ENCODE results near the gene CEND1. TPM values are rescaled to one million over a fixed set of nuclear protein-coding genes. Genes with fewer than 3 reads are reported as not detected.

The CEND1 gene
- total and polyA plus RNA-seq, 2 of the 4 experiments (the other 2 are of a cell fraction), result 0.90 to 4.0 TPM

DNA sequence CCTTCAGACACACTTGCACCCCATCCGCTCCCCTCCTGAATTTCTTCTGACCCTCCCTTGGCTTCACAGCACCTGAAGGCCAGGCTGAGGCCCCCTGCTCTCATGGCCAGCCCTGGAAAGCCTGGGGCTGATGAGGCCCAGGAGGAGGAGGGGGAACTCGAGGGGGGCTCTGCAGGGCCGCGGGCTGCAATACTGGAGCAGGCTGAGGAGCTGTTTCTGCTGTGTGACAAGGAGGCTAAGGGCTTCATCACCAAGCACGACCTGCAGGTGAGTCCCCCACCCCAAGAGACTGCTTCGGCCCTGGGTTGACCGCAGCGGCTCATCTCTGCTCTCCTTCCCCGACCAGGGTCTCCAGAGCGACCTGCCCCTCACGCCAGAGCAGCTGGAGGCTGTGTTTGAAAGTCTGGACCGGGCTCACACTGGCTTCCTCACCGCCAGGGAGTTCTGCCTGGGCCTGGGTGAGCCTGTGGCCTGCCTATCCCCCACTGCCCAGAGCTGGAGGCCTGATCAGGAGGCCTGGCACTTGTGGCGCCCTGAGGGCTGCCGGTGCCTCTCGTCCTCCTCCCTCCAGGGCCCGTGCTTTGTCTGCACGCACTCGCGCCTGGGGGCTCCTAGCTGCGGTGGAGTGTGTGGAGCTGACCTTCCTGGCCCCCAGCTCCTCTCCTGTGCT lies 38.8 kb upstream of the CEND1 start (continued):
- no peak for TF ChIP-seq NFE2L2 (IDR thresholded peaks at IDR 0.05; ENCODE audit: low read depth, low read length)

DNA sequence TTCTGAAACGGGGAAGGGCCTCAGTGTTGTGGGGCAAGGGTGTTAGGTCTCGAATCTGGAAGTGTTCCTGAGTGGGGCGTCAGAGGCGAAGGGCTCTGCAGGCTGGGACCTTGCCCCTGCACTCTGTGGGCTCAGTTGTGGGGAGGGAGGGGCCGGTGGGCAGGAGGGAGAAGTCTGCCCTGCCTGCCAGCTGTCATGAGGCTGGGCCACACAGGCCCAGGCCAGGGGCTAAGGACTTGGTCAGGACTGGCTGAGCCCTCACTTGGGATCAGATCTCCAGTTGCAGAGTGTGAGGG lies 38.0 kb upstream of the CEND1 start, which contains the start of gene CRACR2B:
Gene CRACR2B (plus strand): TSS at position 23 of the 296 bp plus-strand sequence. CDS start 689 bp downstream, outside the sequence.
- H3K4me3 ChIP-seq (ENCODE audit: insufficient read depth, low read depth, low read length), result no peak within 1 kb of the TSS
- peaks cover 21% of the 10 kb centered on the region; the same call in 1 of the 2 replicates for H3K36me3 ChIP-seq (ENCODE audit: control insufficient read depth, insufficient read depth, low read length)
- WGBS, 2 experiments (ENCODE audit: extremely low coverage in 2 of 2, insufficient read length in 1 of 2), result 54% methylated on average over 5 of the region's 5 CpGs; no CpG with 5 or more reads in 1 of the 2 experiments
- no TSS peak for BruUV-seq (replicated peaks)
- no peak within 1 kb of the TSS for H3K9ac ChIP-seq (ENCODE audit: low read depth, low read length)
- TF ChIP-seq MAFK (IDR thresholded peaks at IDR 0.05; ENCODE audit: low read depth, low read length), result no peak
- TF ChIP-seq, protein P1, sequence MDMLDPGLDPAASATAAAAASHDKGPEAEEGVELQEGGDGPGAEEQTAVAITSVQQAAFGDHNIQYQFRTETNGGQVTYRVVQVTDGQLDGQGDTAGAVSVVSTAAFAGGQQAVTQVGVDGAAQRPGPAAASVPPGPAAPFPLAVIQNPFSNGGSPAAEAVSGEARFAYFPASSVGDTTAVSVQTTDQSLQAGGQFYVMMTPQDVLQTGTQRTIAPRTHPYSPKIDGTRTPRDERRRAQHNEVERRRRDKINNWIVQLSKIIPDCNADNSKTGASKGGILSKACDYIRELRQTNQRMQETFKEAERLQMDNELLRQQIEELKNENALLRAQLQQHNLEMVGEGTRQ (IDR thresholded peaks at IDR 0.05; ENCODE audit: low read depth, low read length), result no peak
- TF ChIP-seq MXI1 (IDR thresholded peaks at IDR 0.05; ENCODE audit: borderline replicate concordance, low read depth, low read length), result no peak
- TF ChIP-seq RCOR1 (IDR thresholded peaks at IDR 0.05; ENCODE audit: insufficient replicate concordance, low read length), result no peak
- TF ChIP-seq CEBPB (IDR thresholded peaks at IDR 0.05; ENCODE audit: low read depth, low read length), result no peak
- no peak for TF ChIP-seq RAD21 (IDR thresholded peaks at IDR 0.05; ENCODE audit: low read length)
- no peak within 1 kb of the TSS for H4K91ac ChIP-seq (ENCODE audit: insufficient read depth, low read depth, low read length)
- intact Hi-C loops (cut with micrococcal nuclease), result no loop called here
- POLR2A ChIA-PET (ENCODE audit: unreplicated experiment), result interaction anchor here (1.1 kb wide), 1 partner anchor 9 kb away, joined by 4 read pairs; the partner anchor contains the start of gene PNPLA2
- H2BK15ac ChIP-seq (ENCODE audit: low read depth, low read length), result no peak within 1 kb of the TSS
- DNase-seq, result no peak
- no peak within 1 kb of the TSS for H2BK5ac ChIP-seq (ENCODE audit: low read depth, low read length, poor library complexity, severe bottlenecking)
- ATAC-seq (ENCODE audit: low read depth), result no peak
- H3K27ac ChIP-seq (ENCODE audit: insufficient read depth, low read length), result no peak within 1 kb of the TSS
- H3K18ac ChIP-seq (ENCODE audit: low read depth, low read length), result no peak within 1 kb of the TSS
- 0 out of 4 replicates have a peak within 1 kb of the TSS, but pooled peaks of 1 of the 2 experiments have one; percentile 87 for H4K8ac ChIP-seq (ENCODE audit: low read depth in 2 of 2, low read length in 2 of 2)
- peaks cover 6% of the 10 kb centered on the region; the same call in 1 of the 2 replicates for H3K9me1 ChIP-seq (ENCODE audit: insufficient read depth, low read length)
- dilution Hi-C loops (cut with HindIII; ENCODE audit: low sequenced_read_pairs, unreplicated experiment), result no loop called here
- peaks cover 25% of the 10 kb centered on the region for H3K4me1 ChIP-seq (ENCODE audit: control insufficient read depth, insufficient read depth, low read length)
- no peak within 1 kb of the TSS for H4K5ac ChIP-seq (ENCODE audit: low read depth, low read length)
- H3K14ac ChIP-seq (replicated peaks; ENCODE audit: low read depth, low read length), result no peak within 1 kb of the TSS
- peaks cover 24% of the 10 kb centered on the region; the same call in 1 of the 2 replicates for H4K20me1 ChIP-seq (ENCODE audit: insufficient read depth, low read length)
- in situ Hi-C loops (cut with MboI; ENCODE audit: low sequenced_read_pairs), result no loop called here
- CTCF ChIA-PET, result no interaction called here
- 0 out of 2 replicates have a peak within 1 kb of the TSS, but pooled peaks have one; percentile 17 for H3K4me2 ChIP-seq (ENCODE audit: low read depth, low read length)
- H3K4ac ChIP-seq (ENCODE audit: low read depth, low read length), result peak within 1 kb of the TSS; percentile 43; the same call in 1 of the 2 replicates
- H2BK120ac ChIP-seq (ENCODE audit: low read depth, low read length), result no peak within 1 kb of the TSS
- peaks cover 6% of the 10 kb centered on the region; the same call in 1 of the 2 replicates for H3K27me3 ChIP-seq (ENCODE audit: control insufficient read depth, insufficient read depth, low read length)
- H2AK9ac ChIP-seq (replicated peaks; ENCODE audit: low read depth, low read length, poor library complexity), result peak within 1 kb of the TSS; percentile 55
- H2BK20ac ChIP-seq (ENCODE audit: low read depth, low read length), result no peak within 1 kb of the TSS
- H3K56ac ChIP-seq (ENCODE audit: extremely low read depth, insufficient read depth, low read length), result no peak within 1 kb of the TSS
- peaks cover 0 to 10% of the 10 kb centered on the region in 2 experiments for H3K79me1 ChIP-seq (ENCODE audit: low read depth in 1 of 2, low read length in 2 of 2)
- H2AK5ac ChIP-seq (ENCODE audit: low read depth, low read length), result peak within 1 kb of the TSS; percentile 51
- H2AFZ ChIP-seq (replicated peaks; ENCODE audit: low read length, poor library complexity), result peak within 1 kb of the TSS; percentile 81
- H3K9me3 ChIP-seq (ENCODE audit: control insufficient read depth, insufficient read depth, low read length), result no peaks in the 10 kb centered on the region
- no peak within 1 kb of the TSS for H3K23ac ChIP-seq (ENCODE audit: low read depth, low read length)

Measured in IMR-90 (cell line).